ENCODE measurements around the gene CCNK. TPM values are rescaled to one million over a fixed set of nuclear protein-coding genes. Genes with fewer than 3 reads are reported as not detected.

The CCNK gene
- total RNA-seq, 1 experiment from 2014 or later, result 19.0 TPM

DNA sequence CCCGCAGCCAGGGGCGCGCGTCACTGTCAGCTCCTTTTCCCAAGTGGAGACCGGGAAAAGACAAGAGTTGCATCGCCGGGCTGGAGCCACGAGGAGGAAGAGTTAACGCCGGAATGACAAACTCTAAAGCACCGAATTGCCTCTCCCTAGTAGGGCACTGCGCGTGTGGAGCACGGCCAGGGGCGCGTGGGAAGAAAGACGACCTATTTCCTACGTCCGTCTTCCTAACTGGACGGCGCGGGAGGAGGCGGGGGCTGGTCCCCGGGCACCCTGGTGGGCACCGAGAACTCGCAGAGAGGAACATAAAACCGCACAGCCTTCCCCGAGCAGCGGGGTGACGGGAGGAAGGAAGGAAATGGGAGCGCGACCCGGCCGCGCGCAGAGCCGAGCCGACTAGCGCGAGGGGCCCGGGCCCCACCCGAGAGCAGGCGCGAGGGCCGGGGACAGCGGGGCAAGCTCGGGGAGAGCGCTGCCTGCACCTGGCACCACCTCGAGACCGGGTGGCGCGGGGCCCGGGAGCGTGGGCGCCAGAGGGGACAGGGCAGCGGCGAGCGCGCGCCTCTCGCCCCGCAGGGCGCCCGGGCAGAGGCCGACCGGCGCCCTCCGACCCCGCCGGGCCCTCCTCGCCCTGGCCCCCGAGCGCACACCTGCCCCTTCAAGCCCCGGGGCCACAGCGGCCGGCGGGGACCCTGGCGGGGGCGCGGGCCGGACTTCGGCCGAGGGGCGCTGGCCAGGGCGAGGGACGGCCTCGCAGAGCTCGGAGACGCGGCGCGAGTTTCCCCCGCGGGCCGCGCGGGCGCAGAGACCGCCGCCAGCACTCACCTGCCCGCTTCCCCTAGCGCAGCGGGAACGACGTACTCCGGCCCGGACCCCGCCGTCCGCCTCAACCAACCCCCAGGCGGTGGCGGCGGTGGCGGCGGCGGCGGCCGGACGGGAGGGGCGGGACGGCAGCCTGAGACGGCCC lies 1.0 kb upstream of the CCNK start, which contains the start of gene SETD3:
SETD3 (minus strand) TSS at position 954 of the 964 bp plus-strand sequence. CDS start 15,054 bp downstream, outside the sequence.
- peaks cover 22% of the 10 kb centered on the region for H3K4me1 ChIP-seq (replicated peaks; ENCODE audit: insufficient read depth)
- no peak for TF ChIP-seq EZH2 (IDR thresholded peaks at IDR 0.05; ENCODE audit: low read depth)
- TF ChIP-seq, protein P1, sequence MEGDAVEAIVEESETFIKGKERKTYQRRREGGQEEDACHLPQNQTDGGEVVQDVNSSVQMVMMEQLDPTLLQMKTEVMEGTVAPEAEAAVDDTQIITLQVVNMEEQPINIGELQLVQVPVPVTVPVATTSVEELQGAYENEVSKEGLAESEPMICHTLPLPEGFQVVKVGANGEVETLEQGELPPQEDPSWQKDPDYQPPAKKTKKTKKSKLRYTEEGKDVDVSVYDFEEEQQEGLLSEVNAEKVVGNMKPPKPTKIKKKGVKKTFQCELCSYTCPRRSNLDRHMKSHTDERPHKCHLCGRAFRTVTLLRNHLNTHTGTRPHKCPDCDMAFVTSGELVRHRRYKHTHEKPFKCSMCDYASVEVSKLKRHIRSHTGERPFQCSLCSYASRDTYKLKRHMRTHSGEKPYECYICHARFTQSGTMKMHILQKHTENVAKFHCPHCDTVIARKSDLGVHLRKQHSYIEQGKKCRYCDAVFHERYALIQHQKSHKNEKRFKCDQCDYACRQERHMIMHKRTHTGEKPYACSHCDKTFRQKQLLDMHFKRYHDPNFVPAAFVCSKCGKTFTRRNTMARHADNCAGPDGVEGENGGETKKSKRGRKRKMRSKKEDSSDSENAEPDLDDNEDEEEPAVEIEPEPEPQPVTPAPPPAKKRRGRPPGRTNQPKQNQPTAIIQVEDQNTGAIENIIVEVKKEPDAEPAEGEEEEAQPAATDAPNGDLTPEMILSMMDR (conservative IDR thresholded peaks at IDR 0.05), result no peak
- ChIA-PET CTCF (no interaction called here), POLR2A (ENCODE audit: unreplicated experiment) (interaction anchor here (0.6 kb wide), 3 partner anchors 17 to 825 kb away, joined by 3 to 9 read pairs (median 5); no protein-coding TSS in a partner anchor)
- H3K27me3 ChIP-seq (ENCODE audit: insufficient read depth, low read depth), result no peaks in the 10 kb centered on the region
- peak within 1 kb of the TSS; percentile 76 for H2AFZ ChIP-seq
- H3K9me3 ChIP-seq (ENCODE audit: insufficient read depth, low read depth), result no peaks in the 10 kb centered on the region
- peak within 1 kb of the TSS; percentile 94 for H3K4me2 ChIP-seq
- H3K27ac ChIP-seq, result peak within 1 kb of the TSS; percentile 72
- peaks cover 36% of the 10 kb centered on the region for H4K20me1 ChIP-seq (ENCODE audit: insufficient read depth)
- no peaks in the 10 kb centered on the region for H3F3A ChIP-seq (ENCODE audit: insufficient read depth, low read depth)
- H3K4me3 ChIP-seq, result peak within 1 kb of the TSS; percentile 92
- H3K36me3 ChIP-seq (ENCODE audit: low read depth), result no peaks in the 10 kb centered on the region
- DNase-seq, result peak in 1 of 2 experiments; percentile 42
- no peaks in the 10 kb centered on the region for H3K9me2 ChIP-seq (ENCODE audit: insufficient read depth)
- peaks cover 86% of the 10 kb centered on the region for H3K79me2 ChIP-seq (ENCODE audit: low read depth)
- intact Hi-C loops (cut with micrococcal nuclease; ENCODE audit: unreplicated experiment), result no loop called here
- no TSS peak for BruUV-seq (replicated peaks)

DNA sequence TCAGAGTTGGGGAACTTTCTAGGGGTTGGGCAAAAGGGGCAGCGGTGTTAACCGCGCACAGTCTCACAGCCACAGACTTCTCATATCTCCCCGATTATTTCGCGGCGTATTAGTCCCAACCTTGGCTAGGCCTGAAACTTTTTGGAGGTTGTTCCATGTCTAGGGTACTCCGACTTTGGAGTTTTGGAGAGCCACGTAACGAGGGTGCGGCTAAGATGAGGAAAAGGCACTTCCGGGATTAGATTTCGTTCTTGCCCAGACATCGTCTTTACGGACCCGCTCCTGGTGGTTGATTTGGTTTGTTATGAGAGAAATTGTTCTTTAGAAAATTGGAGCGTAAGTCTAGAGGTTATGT lies 513 bp downstream of the CCNK start:
- POLR2A ChIA-PET (ENCODE audit: unreplicated experiment), result no interaction called here
- Histone ChIP-seq H3K4me1 (replicated peaks; ENCODE audit: insufficient read depth) (peaks cover 22% of the 10 kb centered on the region), H3K79me2 (ENCODE audit: low read depth) (peaks cover 86% of the 10 kb centered on the region), H3K36me3 (ENCODE audit: low read depth) (no peaks in the 10 kb centered on the region), H3K27ac (peak overlapping the region; percentile 72), H3F3A (ENCODE audit: insufficient read depth, low read depth) (no peaks in the 10 kb centered on the region), H2AFZ (peak overlapping the region; percentile 76), H3K4me3 (peak overlapping the region; percentile 92), H4K20me1 (ENCODE audit: insufficient read depth) (peaks cover 48% of the 10 kb centered on the region), H3K4me2 (peak overlapping the region; percentile 94), H3K9me3 (ENCODE audit: insufficient read depth, low read depth) (no peaks in the 10 kb centered on the region), H3K27me3 (ENCODE audit: insufficient read depth, low read depth) (no peaks in the 10 kb centered on the region), H3K9me2 (ENCODE audit: insufficient read depth) (no peaks in the 10 kb centered on the region)
- TSS peak; percentile 62 for BruUV-seq (replicated peaks)
- TF ChIP-seq, protein P1 (conservative IDR thresholded peaks at IDR 0.05), result no peak
- no peak for TF ChIP-seq EZH2 (IDR thresholded peaks at IDR 0.05; ENCODE audit: low read depth)
- no peak for DNase-seq
- intact Hi-C loops (cut with micrococcal nuclease; ENCODE audit: unreplicated experiment), result no loop called here
- CTCF ChIA-PET, result no interaction called here

- Histone ChIP-seq H3K27ac (no peak overlapping the region), H2AFZ (no peak overlapping the region), H3K79me2 (ENCODE audit: low read depth) (peaks cover 88% of the 10 kb centered on the region), H3F3A (ENCODE audit: insufficient read depth, low read depth) (no peaks in the 10 kb centered on the region), H3K9me2 (ENCODE audit: insufficient read depth) (no peaks in the 10 kb centered on the region), H3K4me3 (no peak overlapping the region), H3K4me1 (replicated peaks; ENCODE audit: insufficient read depth) (peaks cover 12% of the 10 kb centered on the region; the same call in 1 of the 2 replicates), H3K9me3 (ENCODE audit: insufficient read depth, low read depth) (no peaks in the 10 kb centered on the region), H3K27me3 (ENCODE audit: insufficient read depth, low read depth) (no peaks in the 10 kb centered on the region), H3K36me3 (ENCODE audit: low read depth) (no peaks in the 10 kb centered on the region), H3K4me2 (no peak overlapping the region), H4K20me1 (ENCODE audit: insufficient read depth) (peaks cover 66% of the 10 kb centered on the region)
- TF ChIP-seq, protein P1 (conservative IDR thresholded peaks at IDR 0.05), result no peak
- TF ChIP-seq EZH2 (IDR thresholded peaks at IDR 0.05; ENCODE audit: low read depth), result no peak
- no peak for DNase-seq
- no TSS peak for BruUV-seq (replicated peaks)
- intact Hi-C loops (cut with micrococcal nuclease; ENCODE audit: unreplicated experiment), result no loop called here
- POLR2A ChIA-PET (ENCODE audit: unreplicated experiment), result no interaction called here
- CTCF ChIA-PET, result no interaction called here
Measured at GRCh38 chr14:99484106-99484505, 2.9 kb downstream of the CCNK start.
